D721Med (cell line): ENCODE results near the gene VPS13D.

Experiments used
- DNase-seq: peaks from one replicate; pipeline ENCODE4 v3.0.0; 2011; ENCODE audit warnings: low spot score; ENCODE audit not compliant: insufficient read length
- FAIRE-seq: peaks from 2 replicates; lab custom pipeline; 2011; peaks lifted over from hg19 to GRCh38; lab: Jason Lieb, UNC
- CTCF ChIP-seq: IDR thresholded peaks from 2 replicates; pipeline ENCODE4 v1.5.1; 2012; ENCODE audit warnings: mild to moderate bottlenecking, control low read depth; ENCODE audit not compliant: insufficient read depth; ENCODE audit errors: missing control alignments

VPS13D gene

GRCh38 chr1:12408662-12409061 is 178.8 kb downstream of the VPS13D start:
- no peak for TF ChIP-seq CTCF
- FAIRE-seq = no peak

GRCh38 chr1:12409681-12410080 is 179.9 kb downstream of the VPS13D start:
- no peak for FAIRE-seq
- no peak for DNase-seq
- TF ChIP-seq CTCF = no peak

More at GRCh38 chr1:12408662-12409061, 178.8 kb downstream of the VPS13D start:
- DNase-seq = no peak

GRCh38 chr1:12410351-12410750 is 180.5 kb downstream of the VPS13D start:
- no peak for TF ChIP-seq CTCF
- FAIRE-seq = no peak

DNA sequence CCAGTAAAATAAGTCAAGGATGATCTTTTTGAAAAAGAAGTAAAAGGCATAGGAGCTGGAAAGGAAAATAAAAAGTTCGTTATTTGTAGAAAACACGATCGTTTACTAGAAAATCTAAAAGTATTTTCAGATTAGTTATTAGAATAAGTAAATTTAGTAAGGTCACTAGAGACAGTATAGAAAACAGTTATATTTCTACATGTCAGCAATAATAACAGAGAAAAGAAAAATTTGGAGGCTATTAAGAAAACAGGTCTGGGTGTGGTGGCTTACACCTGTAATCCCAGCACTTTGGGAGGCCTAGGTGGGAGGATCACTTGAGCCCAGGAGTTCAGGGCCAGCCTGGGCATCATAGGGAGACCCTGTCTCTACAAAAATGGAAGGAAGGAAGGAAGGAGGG is 181.3 kb downstream of the VPS13D start:
- no peak for FAIRE-seq
- DNase-seq = no peak
- no peak for TF ChIP-seq CTCF

More at GRCh38 chr1:12410351-12410750, 180.5 kb downstream of the VPS13D start:
- no peak for DNase-seq

DNA sequence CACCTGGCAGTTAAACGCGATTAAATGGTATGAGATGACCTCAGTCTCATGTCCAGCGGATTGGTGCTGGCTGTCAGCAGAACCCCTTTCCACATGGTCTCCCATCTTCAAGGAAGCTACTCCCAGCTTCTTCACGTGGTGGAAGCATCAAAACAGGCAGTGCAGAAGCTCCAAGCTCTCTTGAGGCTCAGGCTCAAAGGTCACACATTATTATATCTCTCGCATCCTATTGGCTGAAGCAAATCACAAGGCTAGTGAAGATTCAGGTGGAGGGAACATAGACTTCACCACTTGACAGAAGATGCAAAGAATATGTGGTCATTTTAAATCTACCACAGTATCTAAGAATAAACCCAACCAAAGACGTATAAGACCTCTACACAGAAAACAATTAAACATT is 181.9 kb downstream of the VPS13D start:
- FAIRE-seq = no peak
- TF ChIP-seq CTCF = no peak

DNA sequence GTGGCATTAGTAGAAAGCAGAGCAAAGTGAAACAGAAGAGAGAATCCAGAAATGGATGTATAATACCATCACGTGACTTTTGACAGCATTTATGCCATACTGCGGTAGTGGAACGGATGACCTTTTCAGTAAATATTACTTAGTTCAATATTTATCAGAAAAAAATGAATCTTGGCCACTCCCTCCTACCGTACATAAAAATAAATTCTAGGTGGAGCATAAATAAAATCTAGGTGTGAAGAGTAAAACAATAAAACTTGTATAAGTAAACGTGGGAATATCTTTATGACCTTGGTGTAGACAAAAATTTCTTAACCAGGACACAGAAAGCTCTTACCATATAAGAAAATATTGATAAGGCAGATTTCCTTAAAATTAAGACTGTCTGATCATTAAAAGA is 182.6 kb downstream of the VPS13D start:
- no peak for FAIRE-seq
- no peak for TF ChIP-seq CTCF
- DNase-seq = no peak

More for the DNA sequence above, 181.9 kb downstream of the VPS13D start:
- DNase-seq = no peak

- no peak for TF ChIP-seq CTCF
- no peak for DNase-seq
- no peak for FAIRE-seq
These were observed 184.0 kb downstream of the VPS13D start for GRCh38 chr1:12413664-12414410.
